A673 (cell line): Measurements from ENCODE around the gene NLRP3.

Experiments
- EZH2 ChIP-seq: fragments of 200-600 bp; sonication (generic); IDR thresholded peaks from 2 replicates; pipeline ENCODE4 v1.6.1; 2017; ENCODE audit warnings: borderline replicate concordance, low read depth, mild to moderate bottlenecking, mixed read lengths, antibody characterized with exemption, low read length; ENCODE audit not compliant: poor library complexity, severe bottlenecking
- TF ChIP-seq, protein P1 (sequence below): fragments of 300-800, 200-600 bp; sonication (generic); conservative IDR thresholded peaks from 2 replicates; pipeline ENCODE4 v1.5.1; 2017; ENCODE audit warnings: low read depth, mild to moderate bottlenecking, antibody characterized with exemption, low read length, moderate library complexity, mixed read lengths

DNA sequence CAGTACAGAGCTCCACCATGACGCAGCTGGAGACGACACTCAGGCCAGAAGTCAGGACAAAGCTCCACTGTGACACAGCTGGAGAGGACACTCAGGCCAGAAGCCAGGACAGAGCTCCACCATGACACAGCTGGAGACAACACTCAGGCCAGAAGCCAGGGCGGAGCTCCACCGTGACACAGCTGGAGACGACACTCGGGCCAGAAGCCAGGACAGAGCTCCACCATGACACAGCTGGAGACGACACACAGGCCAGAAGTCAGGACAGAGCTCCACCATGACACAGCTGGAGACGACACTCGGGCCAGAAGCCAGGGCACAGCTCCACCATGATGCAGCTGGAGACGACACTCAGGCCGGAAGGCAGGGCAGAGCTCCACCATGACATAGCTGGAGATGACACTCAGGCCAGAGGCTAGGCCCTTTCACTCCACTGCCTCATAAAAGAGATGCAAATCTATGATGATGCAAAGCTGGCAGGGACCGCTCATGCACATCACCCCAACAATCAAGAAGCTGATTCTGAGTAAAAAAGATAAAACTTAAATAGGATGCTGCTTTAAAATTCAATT is 55.6 kb downstream of the NLRP3 start:
- TF ChIP-seq, protein P1, sequence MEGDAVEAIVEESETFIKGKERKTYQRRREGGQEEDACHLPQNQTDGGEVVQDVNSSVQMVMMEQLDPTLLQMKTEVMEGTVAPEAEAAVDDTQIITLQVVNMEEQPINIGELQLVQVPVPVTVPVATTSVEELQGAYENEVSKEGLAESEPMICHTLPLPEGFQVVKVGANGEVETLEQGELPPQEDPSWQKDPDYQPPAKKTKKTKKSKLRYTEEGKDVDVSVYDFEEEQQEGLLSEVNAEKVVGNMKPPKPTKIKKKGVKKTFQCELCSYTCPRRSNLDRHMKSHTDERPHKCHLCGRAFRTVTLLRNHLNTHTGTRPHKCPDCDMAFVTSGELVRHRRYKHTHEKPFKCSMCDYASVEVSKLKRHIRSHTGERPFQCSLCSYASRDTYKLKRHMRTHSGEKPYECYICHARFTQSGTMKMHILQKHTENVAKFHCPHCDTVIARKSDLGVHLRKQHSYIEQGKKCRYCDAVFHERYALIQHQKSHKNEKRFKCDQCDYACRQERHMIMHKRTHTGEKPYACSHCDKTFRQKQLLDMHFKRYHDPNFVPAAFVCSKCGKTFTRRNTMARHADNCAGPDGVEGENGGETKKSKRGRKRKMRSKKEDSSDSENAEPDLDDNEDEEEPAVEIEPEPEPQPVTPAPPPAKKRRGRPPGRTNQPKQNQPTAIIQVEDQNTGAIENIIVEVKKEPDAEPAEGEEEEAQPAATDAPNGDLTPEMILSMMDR: no peak
- TF ChIP-seq EZH2: no peak
